ENCODE data around the gene KRTAP10-10.
"Not testable (repeated sequence)": the region's sequence is repeated elsewhere in the genome, so short reads cannot be mapped to it uniquely, and the experiment has no call there.

Gene KRTAP10-10

GRCh38 chr21:44618909-44619308, 18.2 kb upstream of the KRTAP10-10 start:
- Histone ChIP-seq H3K36me3 (no peaks in the 10 kb centered on the region), H3K27ac (no peak overlapping the region), H3K4me1 (no peaks in the 10 kb centered on the region), H3K4me3 (no peak overlapping the region), H3K27me3 (peaks cover 0 to 23% of the 10 kb centered on the region in 2 donors), H3K9me3 (peaks cover 0 to 14% (median 3%) of the 10 kb centered on the region in 3 donors)
- intact Hi-C loops (cut with DNase I; ENCODE audit: low total_unique reads): no loop called here
- no peak for DNase-seq
- no peak for TF ChIP-seq CTCF (IDR thresholded peaks at IDR 0.05)

GRCh38 chr21:44619886-44620285, 17.3 kb upstream of the KRTAP10-10 start:
- DNase-seq: no peak
- Histone ChIP-seq H3K27me3 (peaks cover 0 to 13% of the 10 kb centered on the region in 2 donors), H3K4me1 (no peaks in the 10 kb centered on the region), H3K4me3 (no peak overlapping the region), H3K27ac (no peak overlapping the region), H3K9me3 (peaks cover 0 to 23% (median 3%) of the 10 kb centered on the region in 3 donors), H3K36me3 (no peaks in the 10 kb centered on the region)
- TF ChIP-seq CTCF (IDR thresholded peaks at IDR 0.05): no peak
- intact Hi-C loops (cut with DNase I; ENCODE audit: low total_unique reads): no loop called here

GRCh38 chr21:44623575-44623974, 13.6 kb upstream of the KRTAP10-10 start:
- intact Hi-C loops (cut with DNase I; ENCODE audit: low total_unique reads): no loop called here
- Histone ChIP-seq H3K4me1 (no peaks in the 10 kb centered on the region), H3K4me3 (no peak overlapping the region), H3K27me3 (peaks cover 0 to 21% of the 10 kb centered on the region in 2 donors), H3K36me3 (no peaks in the 10 kb centered on the region), H3K9me3 (peaks cover 0 to 23% (median 3%) of the 10 kb centered on the region in 3 donors), H3K27ac (no peak overlapping the region)
- no peak for DNase-seq
- no peak for TF ChIP-seq CTCF (IDR thresholded peaks at IDR 0.05)

- Histone ChIP-seq H3K27me3 (peaks cover 0 to 27% of the 10 kb centered on the region in 2 donors), H3K36me3 (no peaks in the 10 kb centered on the region), H3K27ac (no peak overlapping the region), H3K9me3 (peaks cover 3 to 28% (median 9%) of the 10 kb centered on the region in 3 donors), H3K4me1 (no peaks in the 10 kb centered on the region), H3K4me3 (no peak overlapping the region)
- intact Hi-C loops (cut with DNase I; ENCODE audit: low total_unique reads): no loop called here
- DNase-seq: no peak
- no peak for TF ChIP-seq CTCF (IDR thresholded peaks at IDR 0.05)
Observed at GRCh38 chr21:44625756-44626155, 11.4 kb upstream of the KRTAP10-10 start.

GRCh38 chr21:44626262-44626661, 10.9 kb upstream of the KRTAP10-10 start:
- Histone ChIP-seq H3K9me3 (peaks cover 7 to 33% (median 14%) of the 10 kb centered on the region in 3 donors), H3K4me1 (no peaks in the 10 kb centered on the region), H3K27ac (no peak overlapping the region), H3K27me3 (peaks cover 0 to 27% of the 10 kb centered on the region in 2 donors), H3K4me3 (no peak overlapping the region), H3K36me3 (no peaks in the 10 kb centered on the region)
- no peak for TF ChIP-seq CTCF (IDR thresholded peaks at IDR 0.05)
- no peak for DNase-seq
- intact Hi-C loops (cut with DNase I; ENCODE audit: low total_unique reads): no loop called here

GRCh38 chr21:44626673-44627143, 10.4 kb upstream of the KRTAP10-10 start, which contains the start of gene KRTAP10-9:
TSS of gene KRTAP10-9 (plus strand) at chr21:44627093. CDS start at chr21:44627172, 79 bp downstream.
- Histone ChIP-seq H3K27ac (no peak within 1 kb of the TSS), H3K4me1 (no peaks in the 10 kb centered on the region), H3K9me3 (peaks cover 10 to 37% (median 17%) of the 10 kb centered on the region in 3 donors), H3K27me3 (peaks cover 0 to 27% of the 10 kb centered on the region in 2 donors), H3K4me3 (no peak within 1 kb of the TSS), H3K36me3 (no peaks in the 10 kb centered on the region)
- DNase-seq: no peak
- no peak for TF ChIP-seq CTCF (IDR thresholded peaks at IDR 0.05)
- intact Hi-C loops (cut with DNase I; ENCODE audit: low total_unique reads): no loop called here

GRCh38 chr21:44627181-44627822, 9.9 kb upstream of the KRTAP10-10 start:
- not testable (repeated sequence) for DNase-seq

GRCh38 chr21:44627831-44628233, 9.3 kb upstream of the KRTAP10-10 start:
- H3K4me3 ChIP-seq; H3K36me3 ChIP-seq; intact Hi-C loops (cut with DNase I; ENCODE audit: low total_unique reads); H3K4me1 ChIP-seq; DNase-seq; H3K27ac ChIP-seq: not testable (repeated sequence)
- H3K9me3 ChIP-seq: peaks cover 9 to 37% (median 28%) of the 10 kb centered on the region in 3 donors
- peaks cover 0 to 27% of the 10 kb centered on the region in 2 donors for H3K27me3 ChIP-seq

More at GRCh38 chr21:44627181-44627822, 9.9 kb upstream of the KRTAP10-10 start:
- H3K4me3 ChIP-seq; intact Hi-C loops (cut with DNase I; ENCODE audit: low total_unique reads); H3K4me1 ChIP-seq; H3K36me3 ChIP-seq; H3K27ac ChIP-seq: not testable (repeated sequence)
- peaks cover 10 to 41% (median 23%) of the 10 kb centered on the region in 3 donors for H3K9me3 ChIP-seq
- peaks cover 0 to 27% of the 10 kb centered on the region in 2 donors for H3K27me3 ChIP-seq

Data from tibial artery (tissue), 4 donors.